IPS-15b (cell line): ENCODE results near the gene LIPA.
"Not testable (repeated sequence)": the region's sequence is repeated elsewhere in the genome, so short reads cannot be mapped to it uniquely, and the experiment has no call there.

Experiments used
- H3K27me3 ChIP-seq: one replicate; pipeline ENCODE4 v1.6.1; 2013; ENCODE audit warnings: low read length; ENCODE audit not compliant: control insufficient read depth, insufficient read depth
- H3K36me3 ChIP-seq: one replicate; pipeline ENCODE4 v1.6.1; 2013; ENCODE audit warnings: low read length; ENCODE audit not compliant: control insufficient read depth, insufficient read depth
- H3K4me1 ChIP-seq: one replicate; pipeline ENCODE4 v1.6.1; 2013; ENCODE audit warnings: mild to moderate bottlenecking, low read length; ENCODE audit not compliant: control insufficient read depth, insufficient read depth
- H3K4me3 ChIP-seq: one replicate; pipeline ENCODE4 v1.5.1; 2013; ENCODE audit warnings: low read depth, low read length
- H3K9ac ChIP-seq: one replicate; pipeline ENCODE4 v1.6.1; 2013; ENCODE audit warnings: low read depth, mild to moderate bottlenecking, low read length
- H3K9me3 ChIP-seq: one replicate; pipeline ENCODE4 v1.6.1; 2013; ENCODE audit warnings: mild to moderate bottlenecking, low read length; ENCODE audit not compliant: control insufficient read depth, insufficient read depth

Gene LIPA

GRCh38 chr10:89203237-89203636 lies 48.3 kb downstream of the LIPA start:
- Histone ChIP-seq H3K36me3 (no peaks in the 10 kb centered on the region), H3K27me3 (peaks cover 49% of the 10 kb centered on the region), H3K9me3 (no peaks in the 10 kb centered on the region), H3K4me3 (no peak overlapping the region), H3K4me1 (peaks cover 8% of the 10 kb centered on the region), H3K9ac (no peak overlapping the region)

GRCh38 chr10:89202033-89202425 lies 49.5 kb downstream of the LIPA start:
- H3K4me1 ChIP-seq: peaks cover 5% of the 10 kb centered on the region
- no peaks in the 10 kb centered on the region for H3K36me3 ChIP-seq
- H3K9me3 ChIP-seq: no peaks in the 10 kb centered on the region
- no peak overlapping the region for H3K9ac ChIP-seq
- H3K4me3 ChIP-seq: no peak overlapping the region
- peaks cover 37% of the 10 kb centered on the region for H3K27me3 ChIP-seq

- Histone ChIP-seq H3K27me3 (peaks cover 32% of the 10 kb centered on the region), H3K9me3 (no peaks in the 10 kb centered on the region), H3K4me1 (peaks cover 2% of the 10 kb centered on the region)
Measured at GRCh38 chr10:89201345-89202032, 50.1 kb downstream of the LIPA start.

GRCh38 chr10:89197473-89197872 lies 54.1 kb downstream of the LIPA start:
- Histone ChIP-seq H3K9ac (no peak overlapping the region), H3K4me3 (no peak overlapping the region), H3K36me3 (no peaks in the 10 kb centered on the region), H3K27me3 (no peaks in the 10 kb centered on the region), H3K4me1 (no peaks in the 10 kb centered on the region), H3K9me3 (no peaks in the 10 kb centered on the region)

More at GRCh38 chr10:89201345-89202032, 50.1 kb downstream of the LIPA start:
- Histone ChIP-seq H3K36me3 (no peaks in the 10 kb centered on the region), H3K4me3 (no peak overlapping the region), H3K9ac (no peak overlapping the region)

GRCh38 chr10:89191301-89191700 lies 60.3 kb downstream of the LIPA start:
- not testable (repeated sequence) for H3K9me3 ChIP-seq, H3K36me3 ChIP-seq, H3K4me1 ChIP-seq, H3K4me3 ChIP-seq, H3K27me3 ChIP-seq, H3K9ac ChIP-seq

GRCh38 chr10:89189211-89189734 lies 62.3 kb downstream of the LIPA start:
- no peaks in the 10 kb centered on the region for H3K4me1 ChIP-seq
- no peaks in the 10 kb centered on the region for H3K36me3 ChIP-seq
- no peak overlapping the region for H3K4me3 ChIP-seq
- H3K27me3 ChIP-seq: no peaks in the 10 kb centered on the region
- H3K9ac ChIP-seq: no peak overlapping the region
- no peaks in the 10 kb centered on the region for H3K9me3 ChIP-seq

- H3K27me3 ChIP-seq: no peaks in the 10 kb centered on the region
- no peaks in the 10 kb centered on the region for H3K9me3 ChIP-seq
- no peaks in the 10 kb centered on the region for H3K4me1 ChIP-seq
Measured at GRCh38 chr10:89185658-89186057, 65.9 kb downstream of the LIPA start.

GRCh38 chr10:89184638-89185037 lies 66.9 kb downstream of the LIPA start:
- H3K36me3 ChIP-seq: no peaks in the 10 kb centered on the region
- no peaks in the 10 kb centered on the region for H3K27me3 ChIP-seq
- H3K4me3 ChIP-seq: no peak overlapping the region
- H3K9ac ChIP-seq: no peak overlapping the region
- no peaks in the 10 kb centered on the region for H3K4me1 ChIP-seq
- no peaks in the 10 kb centered on the region for H3K9me3 ChIP-seq

More at GRCh38 chr10:89185658-89186057, 65.9 kb downstream of the LIPA start:
- Histone ChIP-seq H3K4me3 (no peak overlapping the region), H3K9ac (no peak overlapping the region), H3K36me3 (no peaks in the 10 kb centered on the region)

GRCh38 chr10:89183571-89183970 lies 68.0 kb downstream of the LIPA start:
- no peaks in the 10 kb centered on the region for H3K9me3 ChIP-seq
- no peaks in the 10 kb centered on the region for H3K36me3 ChIP-seq
- H3K9ac ChIP-seq: no peak overlapping the region
- H3K27me3 ChIP-seq: no peaks in the 10 kb centered on the region
- no peak overlapping the region for H3K4me3 ChIP-seq
- H3K4me1 ChIP-seq: no peaks in the 10 kb centered on the region

GRCh38 chr10:89182894-89183293 lies 68.7 kb downstream of the LIPA start:
- H3K36me3 ChIP-seq: no peaks in the 10 kb centered on the region
- H3K27me3 ChIP-seq: no peaks in the 10 kb centered on the region
- no peaks in the 10 kb centered on the region for H3K4me1 ChIP-seq
- H3K9me3 ChIP-seq: no peaks in the 10 kb centered on the region
- H3K4me3 ChIP-seq: no peak overlapping the region
- no peak overlapping the region for H3K9ac ChIP-seq

- H3K4me3 ChIP-seq: no peak overlapping the region
- no peak overlapping the region for H3K9ac ChIP-seq
- H3K36me3 ChIP-seq: no peaks in the 10 kb centered on the region
- H3K4me1 ChIP-seq: peaks cover 3% of the 10 kb centered on the region
- no peaks in the 10 kb centered on the region for H3K27me3 ChIP-seq
- H3K9me3 ChIP-seq: no peaks in the 10 kb centered on the region
Measured at GRCh38 chr10:89175816-89176215, 75.8 kb downstream of the LIPA start.

- Histone ChIP-seq H3K27me3 (no peaks in the 10 kb centered on the region), H3K36me3 (no peaks in the 10 kb centered on the region), H3K9ac (no peak overlapping the region), H3K9me3 (no peaks in the 10 kb centered on the region), H3K4me3 (no peak overlapping the region), H3K4me1 (peaks cover 3% of the 10 kb centered on the region)
Measured at GRCh38 chr10:89173075-89173474, 78.5 kb downstream of the LIPA start.
